Right renal pelvis (tissue), 4 donors: ENCODE measurements around the gene ENAH. TPM values are rescaled to one million over a fixed set of nuclear protein-coding genes. Genes with fewer than 3 reads are reported as not detected.
"Not testable (repeated sequence)": the region's sequence is repeated elsewhere in the genome, so short reads cannot be mapped to it uniquely, and the experiment has no call there.

Experiments
- DNase-seq, 4 donors: peaks; one replicate each; pipeline ENCODE4 v3.0.0-alpha.2; 2013; ENCODE audit warnings: low read depth in 4 of 4, low spot score in 3 of 4, missing footprints in 1 of 4
- polyA plus RNA-seq, 4 donors: library from polyadenylated mRNA; unstranded; fragments of 120-200 nt; gene quantifications; one replicate each; pipeline ENCODE4 v1.2.1, GENCODE V29; 2013; ENCODE audit not compliant: insufficient read length in 4 of 4

ENAH gene
- 100 to 1,000 TPM in 3 of 4 donors, 10 to 100 TPM in 1; 96.6 to 129 (median 117) TPM for polyA plus RNA-seq

- peak; percentile 57 to 73 (median 70) for DNase-seq
Observed at GRCh38 chr1:225652729-225653462, at the start of gene ENAH. Gene ENAH (minus strand): TSS chr1:225653123. CDS start chr1:225652690, 433 bp downstream.

- DNase-seq = no peak
Observed at GRCh38 chr1:225700889-225701465, 48.1 kb upstream of the ENAH start.

- no peak for DNase-seq
Observed at GRCh38 chr1:225700164-225700821, 47.4 kb upstream of the ENAH start.

GRCh38 chr1:225699336-225699735, 46.4 kb upstream of the ENAH start:
- DNase-seq = no peak

- not testable (repeated sequence) for DNase-seq
Observed at GRCh38 chr1:225698194-225698593, 45.3 kb upstream of the ENAH start.

GRCh38 chr1:225697428-225697827, 44.5 kb upstream of the ENAH start:
- no peak for DNase-seq

- DNase-seq = peak; percentile 48 to 72 (median 71)
Observed at GRCh38 chr1:225695578-225696337, 42.8 kb upstream of the ENAH start.

GRCh38 chr1:225694151-225694603, 41.3 kb upstream of the ENAH start:
- DNase-seq = no peak

GRCh38 chr1:225693697-225694096, 40.8 kb upstream of the ENAH start:
- DNase-seq = not testable (repeated sequence)

GRCh38 chr1:225693085-225693696, 40.3 kb upstream of the ENAH start:
- DNase-seq = no peak

GRCh38 chr1:225692517-225692879, 39.6 kb upstream of the ENAH start:
- no peak for DNase-seq

- DNase-seq = no peak
Observed at GRCh38 chr1:225691861-225692516, 39.1 kb upstream of the ENAH start.

GRCh38 chr1:225691377-225691776, 38.5 kb upstream of the ENAH start:
- DNase-seq = no peak

GRCh38 chr1:225689882-225690459, 37.0 kb upstream of the ENAH start:
- DNase-seq = no peak

- DNase-seq = no peak
Observed at GRCh38 chr1:225688345-225688744, 35.4 kb upstream of the ENAH start.

- no peak for DNase-seq
Observed at GRCh38 chr1:225685476-225686176, 32.7 kb upstream of the ENAH start.

- no peak for DNase-seq
Observed at GRCh38 chr1:225684741-225685140, 31.8 kb upstream of the ENAH start.

GRCh38 chr1:225681231-225681630, 28.3 kb upstream of the ENAH start:
- DNase-seq = no peak

- DNase-seq = no peak
Observed at GRCh38 chr1:225678545-225678944, 25.6 kb upstream of the ENAH start.
